ENCODE results near the gene PLEKHA1. TPM values are rescaled to one million over a fixed set of nuclear protein-coding genes. Genes with fewer than 3 reads are reported as not detected.

PLEKHA1 gene
- total RNA-seq, 2 experiments from 2014 or later = 26.6 to 29.2 TPM

- no peak overlapping the region for H3K4me3 Mint-ChIP-seq
- no peaks in the 10 kb centered on the region for H3K4me1 Mint-ChIP-seq
- H3K9me3 Mint-ChIP-seq = no peaks in the 10 kb centered on the region
- DNase-seq = no peak
- no peak for ATAC-seq (ENCODE audit: low read depth)
- no peaks in the 10 kb centered on the region for H3K36me3 Mint-ChIP-seq
- POLR2A ChIA-PET = no interaction called here
- H3K27ac Mint-ChIP-seq = no peak overlapping the region
- H3K27me3 Mint-ChIP-seq = peaks cover 12% of the 10 kb centered on the region
Observed at GRCh38 chr10:122352817-122353525, 21.5 kb upstream of the PLEKHA1 start.

DNA sequence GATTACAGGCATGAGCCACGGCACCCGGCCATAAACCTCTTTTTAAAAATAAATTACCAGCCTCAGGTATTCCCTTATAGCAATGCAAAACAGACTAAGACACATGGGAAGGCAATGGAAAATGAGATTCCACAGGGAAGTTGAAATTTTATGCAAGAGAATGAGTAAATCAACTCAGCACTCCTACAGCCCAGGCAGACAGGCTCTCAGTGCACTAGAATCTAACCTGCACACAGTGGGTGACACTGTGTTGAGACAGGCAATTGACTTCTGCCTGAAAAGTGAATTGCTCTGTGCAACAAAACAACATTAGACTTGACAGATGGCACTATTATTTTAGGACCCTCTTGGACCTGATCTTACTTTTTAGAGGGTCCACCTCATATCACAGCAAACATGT, 20.1 kb upstream of the PLEKHA1 start:
- H3K9me3 Mint-ChIP-seq = peaks cover 2% of the 10 kb centered on the region
- H3K4me3 Mint-ChIP-seq = no peak overlapping the region
- H3K27ac Mint-ChIP-seq = no peak overlapping the region
- DNase-seq (no peak), ATAC-seq (ENCODE audit: low read depth) (no peak)
- POLR2A ChIA-PET = no interaction called here
- peaks cover 12% of the 10 kb centered on the region for H3K27me3 Mint-ChIP-seq
- no peaks in the 10 kb centered on the region for H3K36me3 Mint-ChIP-seq
- no peaks in the 10 kb centered on the region for H3K4me1 Mint-ChIP-seq

GRCh38 chr10:122357685-122358084, 16.8 kb upstream of the PLEKHA1 start:
- ATAC-seq (ENCODE audit: low read depth) = no peak
- POLR2A ChIA-PET = no interaction called here
- Mint-ChIP-seq H3K4me1 (peaks cover under 1% of the 10 kb centered on the region), H3K36me3 (no peaks in the 10 kb centered on the region), H3K27me3 (peaks cover 4% of the 10 kb centered on the region), H3K27ac (no peak overlapping the region), H3K4me3 (no peak overlapping the region), H3K9me3 (peaks cover 4% of the 10 kb centered on the region)
- no peak for DNase-seq

GRCh38 chr10:122359621-122360020, 14.9 kb upstream of the PLEKHA1 start:
- no peak for DNase-seq
- H3K27ac Mint-ChIP-seq = no peak overlapping the region
- peaks cover 4% of the 10 kb centered on the region for H3K9me3 Mint-ChIP-seq
- POLR2A ChIA-PET = no interaction called here
- ATAC-seq (ENCODE audit: low read depth) = no peak
- H3K27me3 Mint-ChIP-seq = peaks cover 4% of the 10 kb centered on the region
- H3K36me3 Mint-ChIP-seq = no peaks in the 10 kb centered on the region
- no peak overlapping the region for H3K4me3 Mint-ChIP-seq
- peaks cover 3% of the 10 kb centered on the region for H3K4me1 Mint-ChIP-seq

GRCh38 chr10:122361046-122361445, 13.5 kb upstream of the PLEKHA1 start:
- no peak for ATAC-seq (ENCODE audit: low read depth)
- POLR2A ChIA-PET = no interaction called here
- peaks cover 5% of the 10 kb centered on the region for H3K4me1 Mint-ChIP-seq
- no peak for DNase-seq
- no peak overlapping the region for H3K4me3 Mint-ChIP-seq
- no peak overlapping the region for H3K27ac Mint-ChIP-seq
- H3K9me3 Mint-ChIP-seq = peaks cover 4% of the 10 kb centered on the region
- no peaks in the 10 kb centered on the region for H3K36me3 Mint-ChIP-seq
- no peaks in the 10 kb centered on the region for H3K27me3 Mint-ChIP-seq

- H3K36me3 Mint-ChIP-seq = no peaks in the 10 kb centered on the region
- no peak overlapping the region for H3K4me3 Mint-ChIP-seq
- no peak for ATAC-seq (ENCODE audit: low read depth)
- POLR2A ChIA-PET = no interaction called here
- H3K27me3 Mint-ChIP-seq = peaks cover under 1% of the 10 kb centered on the region
- no peak for DNase-seq
- H3K4me1 Mint-ChIP-seq = peaks cover 5% of the 10 kb centered on the region
- peaks cover 4% of the 10 kb centered on the region for H3K9me3 Mint-ChIP-seq
- no peak overlapping the region for H3K27ac Mint-ChIP-seq
Observed at GRCh38 chr10:122362031-122362592, 12.4 kb upstream of the PLEKHA1 start.

GRCh38 chr10:122362621-122363020, 11.9 kb upstream of the PLEKHA1 start:
- POLR2A ChIA-PET = no interaction called here
- Mint-ChIP-seq H3K27ac (no peak overlapping the region), H3K27me3 (peaks cover 4% of the 10 kb centered on the region), H3K4me3 (no peak overlapping the region), H3K4me1 (peaks cover 5% of the 10 kb centered on the region), H3K9me3 (peaks cover 4% of the 10 kb centered on the region), H3K36me3 (no peaks in the 10 kb centered on the region)
- ATAC-seq (ENCODE audit: low read depth) (peak; percentile 47), DNase-seq (no peak)

- no peak for ATAC-seq (ENCODE audit: low read depth)
- POLR2A ChIA-PET = no interaction called here
- no peak for DNase-seq
- no peak overlapping the region for H3K4me3 Mint-ChIP-seq
- H3K27me3 Mint-ChIP-seq = peaks cover 4% of the 10 kb centered on the region
- peaks cover 4% of the 10 kb centered on the region for H3K9me3 Mint-ChIP-seq
- H3K36me3 Mint-ChIP-seq = no peaks in the 10 kb centered on the region
- no peak overlapping the region for H3K27ac Mint-ChIP-seq
- H3K4me1 Mint-ChIP-seq = peaks cover 5% of the 10 kb centered on the region
Observed at GRCh38 chr10:122363311-122363710, 11.2 kb upstream of the PLEKHA1 start.

DNA sequence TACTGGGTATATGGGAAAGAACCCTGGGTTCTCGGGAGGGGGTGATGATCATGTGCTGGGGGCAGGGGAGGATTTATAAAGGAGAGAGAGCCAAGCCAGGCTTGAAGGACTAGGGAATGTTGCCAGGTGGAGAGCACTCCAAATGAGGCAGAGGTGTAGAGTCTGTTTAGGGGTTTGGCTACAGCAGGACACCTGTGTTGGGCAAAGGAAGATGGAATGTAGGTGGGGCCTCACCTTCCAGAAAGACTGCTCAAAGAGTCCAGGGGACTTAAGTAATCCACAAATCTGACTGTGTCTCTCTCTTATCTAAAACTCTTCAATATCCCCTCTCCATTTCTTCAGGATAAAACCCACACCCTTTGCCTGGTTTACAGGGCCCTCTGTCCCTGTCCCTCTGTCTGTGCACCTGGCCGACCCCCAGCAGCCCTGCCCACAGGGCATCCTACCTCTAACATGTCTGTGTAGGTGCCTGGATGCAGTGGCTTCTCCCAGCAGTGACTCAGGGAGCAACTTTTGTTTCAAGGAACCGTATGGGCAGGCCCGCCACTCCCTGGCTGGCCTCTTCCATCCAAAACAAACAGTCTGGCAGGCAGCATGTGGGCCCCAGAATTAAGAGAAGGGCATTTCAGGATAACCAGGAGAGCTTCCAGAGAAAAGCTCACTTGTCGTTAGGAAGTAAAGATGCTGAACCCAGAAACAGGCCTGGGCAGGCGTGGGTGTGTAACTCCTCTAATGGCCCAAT, 10.6 kb upstream of the PLEKHA1 start:
- Mint-ChIP-seq H3K27ac (no peak overlapping the region), H3K4me1 (peaks cover 5% of the 10 kb centered on the region), H3K9me3 (peaks cover 2% of the 10 kb centered on the region), H3K36me3 (no peaks in the 10 kb centered on the region), H3K4me3 (no peak overlapping the region), H3K27me3 (peaks cover 4% of the 10 kb centered on the region)
- POLR2A ChIA-PET = no interaction called here
- no peak for ATAC-seq (ENCODE audit: low read depth)
- no peak for DNase-seq

- DNase-seq = no peak
- Mint-ChIP-seq H3K4me3 (no peak overlapping the region), H3K27me3 (peaks cover 27% of the 10 kb centered on the region), H3K36me3 (no peaks in the 10 kb centered on the region), H3K9me3 (no peaks in the 10 kb centered on the region), H3K4me1 (peaks cover 5% of the 10 kb centered on the region), H3K27ac (no peak overlapping the region)
- POLR2A ChIA-PET = no interaction called here
- ATAC-seq (ENCODE audit: low read depth) = no peak
Observed at GRCh38 chr10:122368502-122369254, 5.8 kb upstream of the PLEKHA1 start.

GRCh38 chr10:122373108-122373507, 1.4 kb upstream of the PLEKHA1 start:
- Mint-ChIP-seq H3K36me3 (no peaks in the 10 kb centered on the region), H3K27ac (no peak overlapping the region), H3K4me3 (peak overlapping the region; percentile 88), H3K27me3 (peaks cover 29% of the 10 kb centered on the region), H3K9me3 (no peaks in the 10 kb centered on the region), H3K4me1 (peaks cover 19% of the 10 kb centered on the region)
- POLR2A ChIA-PET = interaction anchor here (2.5 kb wide), 1 partner anchor 47 kb away, joined by 14 read pairs; no protein-coding TSS in a partner anchor
- ATAC-seq (ENCODE audit: low read depth) (no peak), DNase-seq (no peak)

- no peaks in the 10 kb centered on the region for H3K36me3 Mint-ChIP-seq
- H3K9me3 Mint-ChIP-seq = no peaks in the 10 kb centered on the region
- no peak for DNase-seq
- H3K4me3 Mint-ChIP-seq = peak overlapping the region; percentile 88
- H3K27ac Mint-ChIP-seq = peak overlapping the region; percentile 68
- POLR2A ChIA-PET = interaction anchor here (0.9 to 2.5 kb wide), 6 partner anchors 23 to 51 kb away, joined by 3 to 14 read pairs (median 6); no protein-coding TSS in a partner anchor
- H3K27me3 Mint-ChIP-seq = peaks cover 29% of the 10 kb centered on the region
- H3K4me1 Mint-ChIP-seq = peaks cover 19% of the 10 kb centered on the region
- ATAC-seq (ENCODE audit: low read depth) = no peak
Observed at GRCh38 chr10:122373721-122374120, 787 bp upstream of the PLEKHA1 start.

Measured in activated naive CD8-positive, alpha-beta T cell treated with anti-CD3 and anti-CD28 coated beads, Interleukin-2, amount 10 ng/mL, durations not matched to agents 7 days and 5 days (primary cell).